Smooth muscle cell of trachea (primary cell): ENCODE results near the gene CHRFAM7A. TPM values are rescaled to one million over a fixed set of nuclear protein-coding genes. Genes with fewer than 3 reads are reported as not detected.

Experiments
- total RNA-seq: library from RNA; depleted of rRNA; stranded (reverse); fragments of >200 nt; gene quantifications from 2 replicates; pipeline ENCODE4 v1.2.1, GENCODE V29; 2014

Gene CHRFAM7A
- under 0.01 and 0.17 TPM in 2 replicates for total RNA-seq

GRCh38 chr15:30392766-30393663, at the start of gene CHRFAM7A:
CHRFAM7A (minus strand) TSS chr15:30393540; CDS start chr15:30383351, 10,189 bp downstream.

DNA sequence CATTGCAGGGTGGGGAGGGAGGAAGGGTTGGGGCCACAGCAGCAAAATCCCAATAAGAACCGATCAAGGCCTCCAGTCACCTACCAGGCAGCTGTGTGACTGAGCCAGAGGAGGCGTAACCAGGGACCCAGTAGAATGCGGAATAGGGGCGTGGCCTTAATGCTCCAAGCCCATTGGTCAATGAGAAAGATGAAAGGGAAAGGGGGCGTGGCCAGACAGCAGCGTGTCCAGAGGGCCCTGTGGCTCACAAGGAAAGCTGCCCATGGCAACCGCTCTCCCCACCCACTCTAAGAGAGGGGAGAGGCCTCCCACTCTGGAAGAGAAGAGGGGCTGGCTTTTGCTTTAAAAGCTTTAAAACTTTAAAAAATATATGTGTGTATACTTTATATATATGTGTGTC, 20.8 kb upstream of the CHRFAM7A start, which contains the start of gene GOLGA8R:
GOLGA8R (minus strand) TSS at position 101 of the 400 bp plus-strand sequence; CDS start at position 3, 98 bp downstream.

Other genes with a start within 250 kb of the CHRFAM7A start
- 3.6 and 3.9 TPM in 2 replicates for gene GOLGA8R, start 20.7 kb upstream of the CHRFAM7A start, total RNA-seq
- 1.5 and 2.6 TPM in 2 replicates for gene GOLGA8Q, start 158.5 kb upstream of the CHRFAM7A start, total RNA-seq
- 0.17 and 0.44 TPM in 2 replicates for gene GOLGA8H, start 210.5 kb upstream of the CHRFAM7A start, total RNA-seq